AG08395 (cell line): ENCODE results near the gene SPTLC2.
A peak's percentile ranks its signal among the peaks of the same experiment; 100 is the strongest.

Experiments used
- DNase-seq: peaks from one replicate; pipeline ENCODE4 v3.0.0; 2012; ENCODE audit warnings: mixed read lengths, low spot score

SPTLC2 gene

GRCh38 chr14:77467801-77468200, 148.6 kb downstream of the SPTLC2 start:
- DNase-seq: no peak

GRCh38 chr14:77459072-77459723, 157.2 kb downstream of the SPTLC2 start:
- peak; percentile 55 for DNase-seq

GRCh38 chr14:77458249-77458950, 158.0 kb downstream of the SPTLC2 start:
- DNase-seq: peak; percentile 28

DNA sequence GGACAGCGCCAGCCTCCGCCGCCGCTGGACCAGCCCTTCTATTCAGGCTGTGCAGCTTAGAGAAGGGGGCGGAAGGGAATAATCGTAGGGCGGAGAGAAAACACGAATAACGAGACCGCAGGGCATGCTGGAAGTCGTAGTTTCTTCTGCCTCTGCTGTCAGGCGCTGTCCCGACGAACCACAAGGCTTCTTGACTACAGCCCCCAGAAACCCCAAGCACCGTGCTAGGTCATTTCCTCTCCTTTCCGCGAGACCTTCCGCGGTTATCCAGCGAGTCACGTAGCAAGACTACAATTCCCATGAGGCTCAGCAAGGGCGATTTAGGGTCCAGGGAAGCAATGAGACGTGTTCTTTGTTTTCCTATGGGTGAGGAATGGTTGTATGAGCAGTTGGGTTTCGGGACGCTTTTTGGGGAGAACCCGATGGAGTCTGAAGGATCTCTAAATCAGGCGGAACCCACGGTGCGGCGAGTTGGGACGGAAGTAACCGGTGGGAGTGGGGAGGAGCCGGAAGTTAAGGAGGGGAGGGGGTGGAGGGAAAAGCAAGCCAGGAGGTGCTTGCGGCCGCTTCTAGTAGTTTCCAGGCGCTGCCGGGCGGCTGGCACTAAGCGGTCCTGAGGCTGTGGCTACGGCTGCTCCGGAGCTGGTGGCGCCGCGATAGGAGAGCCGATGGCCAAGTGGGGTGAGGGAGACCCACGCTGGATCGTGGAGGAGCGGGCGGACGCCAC, 158.8 kb downstream of the SPTLC2 start, which contains the start of the genes AHSA1 and VIPAS39:
TSS of gene AHSA1 (plus strand) at position 572 of the 727 bp plus-strand sequence. CDS start at position 669, 97 bp downstream.
TSS of gene VIPAS39 (minus strand) at position 80 of the 727 bp plus-strand sequence. CDS start 3,499 bp downstream, outside the sequence.
- DNase-seq: peak; percentile 96

DNA sequence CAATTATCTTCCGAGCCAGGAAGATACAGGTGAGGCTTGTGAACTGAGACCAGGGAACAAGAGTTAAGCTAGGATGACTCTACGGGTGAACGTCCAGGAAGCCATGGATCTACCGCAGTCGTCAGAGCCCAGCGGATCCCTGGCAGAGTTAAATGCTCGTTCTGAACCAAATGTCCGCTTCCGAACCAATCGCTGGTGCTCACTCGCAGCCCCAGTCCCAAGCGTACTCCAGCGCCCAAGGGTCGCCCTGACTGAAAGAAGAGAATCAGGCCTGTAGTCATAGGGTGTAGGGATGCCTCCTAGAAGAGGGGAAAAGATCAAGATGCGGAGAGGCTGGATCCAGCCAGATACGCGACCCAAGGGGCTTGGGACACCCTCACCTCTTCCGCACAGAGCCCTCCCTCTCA, 159.3 kb downstream of the SPTLC2 start:
- DNase-seq: peak; percentile 26
